ENCODE results near the gene MOBP. TPM values are rescaled to one million over a fixed set of nuclear protein-coding genes. Genes with fewer than 3 reads are reported as not detected.

Gene MOBP
- total and polyA plus RNA-seq, 2 experiments from 2014 or later = not detected

- TF ChIP-seq REST (IDR thresholded peaks at IDR 0.05; ENCODE audit: unreplicated experiment) = no peak
- TF ChIP-seq EZH2phosphoT487 (IDR thresholded peaks at IDR 0.05; ENCODE audit: unreplicated experiment) = no peak
- no peak for TF ChIP-seq NANOG (IDR thresholded peaks at IDR 0.05; ENCODE audit: borderline replicate concordance)
- TF ChIP-seq ZNF114 (CRISPR knock-in tag; IDR thresholded peaks at IDR 0.05) = no peak
- no peak for TF ChIP-seq ETS1 (IDR thresholded peaks at IDR 0.05)
- TF ChIP-seq CREB1 (CRISPR knock-in tag; IDR thresholded peaks at IDR 0.05; ENCODE audit: low read depth) = no peak
- TF ChIP-seq STAT1 (IDR thresholded peaks at IDR 0.05; ENCODE audit: unreplicated experiment) = no peak
- no peak for TF ChIP-seq ZNF331 (CRISPR knock-in tag; IDR thresholded peaks at IDR 0.05; ENCODE audit: low read depth)
Observed at GRCh38 chr3:39531066-39531465, 63.6 kb downstream of the MOBP start (continued).

DNA sequence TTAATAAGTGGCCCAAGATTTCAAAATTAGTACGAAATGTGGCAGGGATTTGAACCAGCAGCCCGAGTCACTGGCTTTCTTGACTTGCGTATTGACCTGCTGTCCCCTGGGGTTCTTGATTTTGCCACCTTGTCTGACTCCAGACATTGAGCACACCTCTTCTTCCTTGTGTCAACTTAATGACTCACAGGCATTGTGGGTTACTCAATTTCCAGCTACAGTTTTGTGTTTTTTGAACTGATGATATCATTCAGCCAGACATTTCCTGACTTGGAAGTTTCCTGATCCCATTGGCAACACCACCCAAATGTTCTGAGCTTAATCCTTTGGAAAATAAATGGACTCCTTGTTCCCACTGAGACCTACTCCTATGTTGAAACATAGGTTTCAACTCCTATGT, 64.2 kb downstream of the MOBP start:
- no peaks in the 10 kb centered on the region for H3K36me3 ChIP-seq (ENCODE audit: insufficient read depth)
- H3K4me3 Mint-ChIP-seq = no peak overlapping the region
- H3K36me3 Mint-ChIP-seq (ENCODE audit: low read depth) = no peaks in the 10 kb centered on the region
- H3K27me3 Mint-ChIP-seq (ENCODE audit: insufficient read depth, low read depth, poor library complexity) = peaks cover 2% of the 10 kb centered on the region
- H4K20me1 ChIP-seq (replicated peaks; ENCODE audit: insufficient read depth) = no peaks in the 10 kb centered on the region
- no peaks in the 10 kb centered on the region for H3K9me2 ChIP-seq (ENCODE audit: insufficient read depth)
- no peaks in the 10 kb centered on the region for H3F3A ChIP-seq (replicated peaks; ENCODE audit: low read depth)
- ATAC-seq (no peak), DNase-seq (ENCODE audit: low spot score) (no peak)
- H3K27ac Mint-ChIP-seq = no peak overlapping the region
- H3K27ac ChIP-seq (ENCODE audit: low read depth) = no peak overlapping the region
- no peaks in the 10 kb centered on the region for H3K9me3 Mint-ChIP-seq
- no peaks in the 10 kb centered on the region for H3K27me3 ChIP-seq (ENCODE audit: insufficient read depth)
- no peaks in the 10 kb centered on the region for H3K79me2 ChIP-seq (replicated peaks; ENCODE audit: insufficient read depth)
- H3K4me1 Mint-ChIP-seq = peaks cover 11% of the 10 kb centered on the region
- no peak overlapping the region for H3K4me2 ChIP-seq
- H3K4me3 ChIP-seq = no peak overlapping the region
- no peak overlapping the region for H2AFZ ChIP-seq
- peaks cover 14% of the 10 kb centered on the region for H3K4me1 ChIP-seq (ENCODE audit: insufficient read depth)
- TF ChIP-seq CREB1 (CRISPR knock-in tag; IDR thresholded peaks at IDR 0.05; ENCODE audit: low read depth) (no peak), JUNB (IDR thresholded peaks at IDR 0.05; ENCODE audit: unreplicated experiment) (no peak), ETS1 (IDR thresholded peaks at IDR 0.05) (no peak), STAT1 (IDR thresholded peaks at IDR 0.05; ENCODE audit: unreplicated experiment) (no peak), REST (IDR thresholded peaks at IDR 0.05; ENCODE audit: unreplicated experiment) (no peak), EZH2 (IDR thresholded peaks at IDR 0.05; ENCODE audit: low read depth, unreplicated experiment) (no peak), NANOG (IDR thresholded peaks at IDR 0.05; ENCODE audit: borderline replicate concordance) (no peak)
